Smooth muscle cell (in vitro differentiated cells): ENCODE data around the gene SLX4. TPM values are rescaled to one million over a fixed set of nuclear protein-coding genes. Genes with fewer than 3 reads are reported as not detected.

Experiments
- DNase-seq: peaks from one replicate; lab custom pipeline; 2025; ENCODE audit not compliant: unreplicated experiment; lab: John Stamatoyannopoulos, UW
- H2AFZ ChIP-seq: fragments of 200-600 bp; sonication (generic); 2 replicates; pipeline ENCODE4 v1.6.0; 2016; ENCODE audit warnings: antibody characterized with exemption, low read depth, mild to moderate bottlenecking
- H3F3A ChIP-seq: fragments of 200-600 bp; sonication (generic); 2 replicates; pipeline ENCODE4 v1.6.0; 2017; ENCODE audit warnings: antibody characterized with exemption, low read depth
- H3K27ac ChIP-seq: fragments of 200-600 bp; sonication (generic); 2 replicates; pipeline ENCODE4 v1.5.1; 2016; ENCODE audit warnings: low read depth, mild to moderate bottlenecking
- H3K27me3 ChIP-seq: fragments of 200-600 bp; sonication (generic); 2 replicates; pipeline ENCODE4 v1.6.1; 2016; ENCODE audit warnings: low read depth, mild to moderate bottlenecking
- H3K36me3 ChIP-seq: fragments of 200-600 bp; sonication (generic); 2 replicates; pipeline ENCODE4 v1.5.1; 2016; ENCODE audit warnings: low read depth
- H3K4me1 ChIP-seq: fragments of 200-600 bp; sonication (generic); 2 replicates; pipeline ENCODE4 v1.5.1; 2016; ENCODE audit warnings: low read depth
- H3K4me2 ChIP-seq: fragments of 200-600 bp; sonication (generic); 2 replicates; pipeline ENCODE4 v1.6.0; 2016; ENCODE audit warnings: mild to moderate bottlenecking
- H3K4me3 ChIP-seq: fragments of 200-600 bp; sonication (generic); 2 replicates; pipeline ENCODE4 v1.5.1; 2016; ENCODE audit warnings: mild to moderate bottlenecking
- H3K79me2 ChIP-seq: fragments of 200-600 bp; sonication (generic); 2 replicates; pipeline ENCODE4 v1.6.0; 2016; ENCODE audit warnings: low read depth, mild to moderate bottlenecking
- H3K9ac ChIP-seq: fragments of 200-600 bp; sonication (generic); 2 replicates; pipeline ENCODE4 v1.6.0; 2016; ENCODE audit warnings: low read depth
- H3K9me3 ChIP-seq: fragments of 200-600 bp; sonication (generic); replicated peaks from 2 replicates; pipeline ENCODE4 v1.5.1; 2016; ENCODE audit warnings: low read depth
- H4K20me1 ChIP-seq: fragments of 200-600 bp; sonication (generic); 2 replicates; pipeline ENCODE4 v1.6.0; 2016; ENCODE audit warnings: low read depth
- WGBS: methylation state at CpG from one replicate; pipeline ENCODE4 v1.1.7; 2016; ENCODE audit warnings: low lambda C conversion rate; 5-methylcytosine and 5-hydroxymethylcytosine counted together
- polyA plus RNA-seq: library from polyadenylated mRNA; unstranded; fragments of >200 nt; fragmentation: Nextera tagmentation; extraction: Ambion mirVana; gene quantifications from 2 replicates; pipeline ENCODE4 v1.2.1, GENCODE V29; 2016
- total RNA-seq: library from RNA; depleted of rRNA; stranded (reverse); fragments of >200 nt; gene quantifications from 2 replicates; pipeline ENCODE4 v1.2.3, GENCODE V29; 2014
- TF ChIP-seq, protein P1 (sequence below): fragments of 200-600 bp; sonication (generic); IDR thresholded peaks from 2 replicates; pipeline ENCODE4 v1.5.1; 2017; ENCODE audit warnings: borderline replicate concordance, mild to moderate bottlenecking, antibody characterized with exemption; ENCODE audit not compliant: insufficient read depth, poor library complexity, severe bottlenecking

Gene SLX4
- total and polyA plus RNA-seq, 2 experiments from 2014 or later = 3.5 to 3.6 TPM

DNA sequence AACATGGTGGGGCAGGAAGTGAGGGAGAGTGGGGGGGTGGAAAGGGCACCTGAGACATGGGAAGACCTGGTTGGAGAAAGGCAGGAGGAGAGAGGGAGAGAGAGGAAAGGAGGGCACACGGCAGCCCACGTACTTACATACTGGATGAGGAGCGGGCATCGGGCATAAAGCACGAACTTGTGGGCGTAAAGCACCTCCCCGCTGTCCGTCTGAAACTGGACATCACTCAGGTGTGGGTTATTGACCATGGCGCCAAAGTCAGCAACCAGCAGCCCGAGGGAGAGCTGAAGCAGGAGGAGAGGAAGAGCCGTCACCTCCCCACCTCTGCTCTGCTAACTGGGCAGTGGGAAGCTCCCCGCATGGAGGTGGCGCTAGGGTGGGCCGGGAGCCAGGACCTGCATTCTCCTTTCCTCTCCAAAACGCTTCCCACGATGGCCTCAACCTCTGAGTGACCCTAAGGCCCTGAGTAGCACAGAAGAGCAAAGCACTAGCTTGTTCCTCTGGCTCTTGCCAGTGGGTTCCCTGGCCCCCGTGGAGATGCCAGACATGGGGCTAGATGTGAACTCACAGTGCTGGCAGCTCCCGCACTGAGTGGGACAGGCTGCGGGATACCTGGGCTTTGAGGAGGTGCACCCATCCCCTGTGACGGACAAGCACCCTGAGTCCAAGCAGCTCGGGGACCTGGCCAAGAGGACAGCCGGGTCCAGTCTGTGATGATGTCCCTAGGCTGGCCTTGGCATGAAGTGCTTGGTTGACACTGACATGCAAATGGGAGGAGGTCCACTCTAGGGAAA, 16.9 kb downstream of the SLX4 start:
- WGBS = 94% methylated on average over 22 of the region's 22 CpGs
- no peaks in the 10 kb centered on the region for H3F3A ChIP-seq
- H3K27ac ChIP-seq = no peak overlapping the region
- no peak overlapping the region for H3K9ac ChIP-seq
- no peaks in the 10 kb centered on the region for H3K9me3 ChIP-seq
- H2AFZ ChIP-seq = no peak overlapping the region
- H3K36me3 ChIP-seq = no peaks in the 10 kb centered on the region
- no peaks in the 10 kb centered on the region for H3K79me2 ChIP-seq
- H3K27me3 ChIP-seq = no peaks in the 10 kb centered on the region
- H4K20me1 ChIP-seq = no peaks in the 10 kb centered on the region
- no peak for DNase-seq
- H3K4me1 ChIP-seq = no peaks in the 10 kb centered on the region
- TF ChIP-seq, protein P1, sequence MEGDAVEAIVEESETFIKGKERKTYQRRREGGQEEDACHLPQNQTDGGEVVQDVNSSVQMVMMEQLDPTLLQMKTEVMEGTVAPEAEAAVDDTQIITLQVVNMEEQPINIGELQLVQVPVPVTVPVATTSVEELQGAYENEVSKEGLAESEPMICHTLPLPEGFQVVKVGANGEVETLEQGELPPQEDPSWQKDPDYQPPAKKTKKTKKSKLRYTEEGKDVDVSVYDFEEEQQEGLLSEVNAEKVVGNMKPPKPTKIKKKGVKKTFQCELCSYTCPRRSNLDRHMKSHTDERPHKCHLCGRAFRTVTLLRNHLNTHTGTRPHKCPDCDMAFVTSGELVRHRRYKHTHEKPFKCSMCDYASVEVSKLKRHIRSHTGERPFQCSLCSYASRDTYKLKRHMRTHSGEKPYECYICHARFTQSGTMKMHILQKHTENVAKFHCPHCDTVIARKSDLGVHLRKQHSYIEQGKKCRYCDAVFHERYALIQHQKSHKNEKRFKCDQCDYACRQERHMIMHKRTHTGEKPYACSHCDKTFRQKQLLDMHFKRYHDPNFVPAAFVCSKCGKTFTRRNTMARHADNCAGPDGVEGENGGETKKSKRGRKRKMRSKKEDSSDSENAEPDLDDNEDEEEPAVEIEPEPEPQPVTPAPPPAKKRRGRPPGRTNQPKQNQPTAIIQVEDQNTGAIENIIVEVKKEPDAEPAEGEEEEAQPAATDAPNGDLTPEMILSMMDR = no peak
- H3K4me2 ChIP-seq = no peak overlapping the region
- H3K4me3 ChIP-seq = no peak overlapping the region

DNA sequence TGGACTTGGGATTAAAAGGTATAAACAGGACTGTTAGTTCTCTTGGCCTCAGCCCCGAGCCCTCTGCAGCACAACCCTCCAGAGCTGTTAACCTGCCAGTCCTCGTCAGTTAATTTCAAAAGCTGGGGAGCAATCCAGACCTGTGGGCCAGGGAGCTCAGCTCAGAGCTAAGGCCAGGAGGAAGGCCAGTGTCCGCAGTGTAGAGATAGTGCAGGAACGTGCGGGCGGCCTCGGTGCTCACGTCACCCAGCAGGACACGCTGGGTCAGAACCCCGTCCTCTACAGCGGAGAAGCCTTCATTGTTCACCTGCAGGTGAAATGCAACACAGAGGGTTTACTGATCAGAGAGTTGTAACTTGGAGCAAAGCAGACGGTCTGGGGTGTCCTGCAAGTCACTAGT, 18.8 kb downstream of the SLX4 start:
- H3K4me3 ChIP-seq = no peak overlapping the region
- no peaks in the 10 kb centered on the region for H3K36me3 ChIP-seq
- WGBS = 98% methylated on average over 12 of the region's 12 CpGs
- H3K9ac ChIP-seq = no peak overlapping the region
- H3K4me1 ChIP-seq = no peaks in the 10 kb centered on the region
- H3K79me2 ChIP-seq = no peaks in the 10 kb centered on the region
- H4K20me1 ChIP-seq = no peaks in the 10 kb centered on the region
- no peaks in the 10 kb centered on the region for H3K9me3 ChIP-seq
- TF ChIP-seq, protein P1 = no peak
- H3K27me3 ChIP-seq = no peaks in the 10 kb centered on the region
- no peak overlapping the region for H3K27ac ChIP-seq
- DNase-seq = no peak
- H3K4me2 ChIP-seq = no peak overlapping the region
- H3F3A ChIP-seq = no peaks in the 10 kb centered on the region
- no peak overlapping the region for H2AFZ ChIP-seq

DNA sequence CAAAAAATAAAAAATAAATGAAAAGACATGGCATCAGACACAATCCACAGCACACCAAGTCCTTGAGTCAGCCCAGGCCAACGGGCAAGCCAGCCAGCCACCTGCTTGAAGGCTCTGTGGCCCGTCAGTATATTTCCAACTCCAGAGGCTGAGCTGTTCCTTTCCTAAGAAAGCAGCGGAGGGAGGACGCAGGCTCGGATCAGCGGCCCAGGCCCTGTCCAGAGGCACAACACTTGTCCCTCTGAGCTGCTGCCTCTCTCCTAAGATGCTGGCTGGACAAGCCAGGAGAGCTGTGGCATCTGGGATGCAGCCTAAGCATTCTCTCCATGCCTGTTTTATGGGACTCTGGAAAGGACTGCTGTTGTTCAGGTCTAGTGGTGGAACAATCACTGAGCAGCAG, 19.4 kb downstream of the SLX4 start:
- Histone ChIP-seq H3F3A (no peaks in the 10 kb centered on the region), H2AFZ (no peak overlapping the region), H3K27ac (no peak overlapping the region), H3K4me1 (no peaks in the 10 kb centered on the region), H4K20me1 (no peaks in the 10 kb centered on the region), H3K27me3 (no peaks in the 10 kb centered on the region), H3K4me3 (no peak overlapping the region), H3K36me3 (no peaks in the 10 kb centered on the region), H3K9me3 (no peaks in the 10 kb centered on the region), H3K79me2 (no peaks in the 10 kb centered on the region), H3K9ac (no peak overlapping the region), H3K4me2 (no peak overlapping the region)
- TF ChIP-seq, protein P1 = no peak
- 96% methylated on average over 6 of the region's 6 CpGs for WGBS
- no peak for DNase-seq

DNA sequence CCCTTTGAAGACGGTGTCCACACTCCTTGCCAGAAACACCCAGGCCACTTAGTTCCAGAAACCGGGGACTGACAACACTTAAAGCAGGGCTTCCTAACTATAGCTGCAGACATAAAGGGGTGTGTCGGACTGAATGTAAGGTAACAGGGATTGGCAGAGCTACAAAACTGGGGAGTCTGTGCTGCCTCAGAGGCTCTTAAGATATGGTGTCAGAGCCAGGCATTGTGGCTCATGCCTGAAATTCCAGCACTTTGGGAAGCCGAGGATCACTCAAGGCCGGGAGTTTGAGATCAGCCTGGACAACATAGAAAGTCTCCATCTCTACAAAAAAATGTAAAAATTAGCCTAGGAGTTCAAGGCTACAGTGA, 20.0 kb downstream of the SLX4 start:
- 95% methylated on average over 5 of the region's 5 CpGs for WGBS

More for the DNA sequence above, 20.0 kb downstream of the SLX4 start:
- Histone ChIP-seq H3K4me2 (no peak overlapping the region), H3K79me2 (no peaks in the 10 kb centered on the region), H3K9me3 (no peaks in the 10 kb centered on the region), H3K4me1 (no peaks in the 10 kb centered on the region), H3K27ac (no peak overlapping the region), H3K9ac (no peak overlapping the region), H3K27me3 (no peaks in the 10 kb centered on the region), H4K20me1 (no peaks in the 10 kb centered on the region), H2AFZ (no peak overlapping the region), H3K4me3 (no peak overlapping the region), H3F3A (no peaks in the 10 kb centered on the region), H3K36me3 (no peaks in the 10 kb centered on the region)
- DNase-seq = no peak
- TF ChIP-seq, protein P1 = no peak
